ENCODE results near the gene TMIE. TPM values are rescaled to one million over a fixed set of nuclear protein-coding genes. Genes with fewer than 3 reads are reported as not detected.

Gene TMIE
- total and polyA plus RNA-seq, 4 donors, result 0.32 to 0.71 (median 0.57) TPM

DNA sequence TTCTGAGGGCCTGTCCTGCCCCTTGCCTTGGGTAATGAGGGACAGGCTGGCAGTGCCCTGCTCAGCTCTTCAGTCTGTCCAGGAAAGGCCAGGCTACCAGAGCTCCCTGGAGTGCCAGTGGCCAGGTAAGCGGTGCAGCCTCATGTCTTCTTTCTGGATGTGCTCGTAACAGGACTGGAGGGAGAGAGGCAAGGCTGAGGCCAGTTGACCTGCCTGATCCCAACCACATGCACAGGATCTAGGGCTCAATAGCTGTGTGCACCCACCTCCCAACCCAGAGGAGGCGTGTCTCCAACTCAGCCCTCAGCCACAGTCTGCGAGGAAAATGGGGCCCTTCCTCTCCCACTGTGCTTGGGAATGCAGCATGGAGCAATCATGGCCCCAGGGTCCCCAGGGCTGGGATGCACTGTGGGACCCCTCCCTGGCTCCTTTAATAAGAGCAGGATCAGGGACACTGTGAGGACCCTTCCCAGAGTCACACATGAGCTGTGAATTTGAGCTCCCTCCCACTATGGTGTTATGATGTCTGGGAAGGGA, 30.2 kb upstream of the TMIE start:
- H3K27ac ChIP-seq (ENCODE audit: low read depth in 1 of 2, low read length in 1 of 2), result no peak overlapping the region
- no peaks in the 10 kb centered on the region for H3K27me3 ChIP-seq (ENCODE audit: control insufficient read depth in 3 of 3, insufficient read depth in 3 of 3, low read length in 2 of 3)
- H3K9ac ChIP-seq (ENCODE audit: insufficient read depth in 1 of 2, low read length in 2 of 2), result no peak overlapping the region
- DNase-seq, result no peak
- H3K36me3 ChIP-seq (ENCODE audit: control insufficient read depth in 4 of 4, insufficient read depth in 4 of 4, low read length in 4 of 4), result peaks cover 0 to 37% (median 0%) of the 10 kb centered on the region in 4 donors
- 93 to 96% methylated on average over 4 of the region's 4 CpGs for WGBS, 2 donors
- peaks cover 0 to 3% (median 0%) of the 10 kb centered on the region in 5 donors for H3K4me1 ChIP-seq (ENCODE audit: control insufficient read depth in 5 of 5, insufficient read depth in 5 of 5, low read length in 5 of 5)
- TF ChIP-seq, protein P1, sequence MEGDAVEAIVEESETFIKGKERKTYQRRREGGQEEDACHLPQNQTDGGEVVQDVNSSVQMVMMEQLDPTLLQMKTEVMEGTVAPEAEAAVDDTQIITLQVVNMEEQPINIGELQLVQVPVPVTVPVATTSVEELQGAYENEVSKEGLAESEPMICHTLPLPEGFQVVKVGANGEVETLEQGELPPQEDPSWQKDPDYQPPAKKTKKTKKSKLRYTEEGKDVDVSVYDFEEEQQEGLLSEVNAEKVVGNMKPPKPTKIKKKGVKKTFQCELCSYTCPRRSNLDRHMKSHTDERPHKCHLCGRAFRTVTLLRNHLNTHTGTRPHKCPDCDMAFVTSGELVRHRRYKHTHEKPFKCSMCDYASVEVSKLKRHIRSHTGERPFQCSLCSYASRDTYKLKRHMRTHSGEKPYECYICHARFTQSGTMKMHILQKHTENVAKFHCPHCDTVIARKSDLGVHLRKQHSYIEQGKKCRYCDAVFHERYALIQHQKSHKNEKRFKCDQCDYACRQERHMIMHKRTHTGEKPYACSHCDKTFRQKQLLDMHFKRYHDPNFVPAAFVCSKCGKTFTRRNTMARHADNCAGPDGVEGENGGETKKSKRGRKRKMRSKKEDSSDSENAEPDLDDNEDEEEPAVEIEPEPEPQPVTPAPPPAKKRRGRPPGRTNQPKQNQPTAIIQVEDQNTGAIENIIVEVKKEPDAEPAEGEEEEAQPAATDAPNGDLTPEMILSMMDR (IDR thresholded peaks at IDR 0.05; ENCODE audit: control extremely low read depth, extremely low read depth), result no peak
- no peak for ATAC-seq (ENCODE audit: insufficient read depth, low FRiP score)
- no peak overlapping the region for H3K4me3 ChIP-seq
- no peaks in the 10 kb centered on the region for H3K9me3 ChIP-seq (ENCODE audit: control insufficient read depth in 4 of 4, insufficient read depth in 3 of 4, low read length in 3 of 4)

DNA sequence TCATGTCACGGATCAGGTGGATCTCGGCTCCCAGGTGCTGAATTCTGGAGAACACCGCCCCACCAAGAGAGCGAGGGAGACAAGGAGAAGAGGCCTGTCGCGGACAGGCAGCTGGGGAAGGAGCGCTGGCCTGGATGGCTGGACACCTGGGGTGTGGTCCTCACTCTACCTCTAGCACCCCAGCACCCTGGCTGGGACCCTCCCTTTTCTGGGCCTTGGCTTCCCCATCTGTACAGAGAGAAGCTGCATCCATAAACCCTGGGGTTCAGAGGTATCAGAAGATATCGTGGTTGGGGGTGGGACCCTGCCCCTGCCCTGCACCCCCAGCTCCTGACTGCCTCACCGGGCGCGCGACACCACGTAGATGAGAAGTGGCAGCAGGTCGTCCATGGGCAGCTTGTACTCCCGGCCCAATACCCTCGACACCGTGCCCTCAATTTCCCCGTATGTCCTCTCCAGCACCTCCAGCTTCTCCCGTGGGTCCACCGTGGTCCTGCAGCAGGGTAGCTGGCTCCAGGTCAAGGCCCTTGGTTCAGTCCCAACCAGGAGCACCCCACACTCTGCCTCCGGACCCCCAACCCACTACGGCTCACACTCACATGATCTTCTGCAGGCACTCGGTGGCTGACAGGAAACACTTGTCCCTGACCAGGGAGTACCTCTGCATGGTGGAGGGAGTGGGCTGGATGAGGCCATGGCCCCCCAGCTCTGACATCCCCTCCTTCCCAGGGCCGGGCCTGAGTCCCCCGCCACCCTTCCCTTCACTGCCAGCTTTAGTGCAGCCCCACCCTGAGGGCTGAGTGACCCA, 29.4 kb upstream of the TMIE start:
- Histone ChIP-seq H3K9me3 (ENCODE audit: control insufficient read depth in 4 of 4, insufficient read depth in 3 of 4, low read length in 3 of 4) (no peaks in the 10 kb centered on the region), H3K36me3 (ENCODE audit: control insufficient read depth in 4 of 4, insufficient read depth in 4 of 4, low read length in 4 of 4) (peaks cover 0 to 40% (median 0%) of the 10 kb centered on the region in 4 donors), H3K9ac (ENCODE audit: insufficient read depth in 1 of 2, low read length in 2 of 2) (no peak overlapping the region), H3K4me3 (no peak overlapping the region), H3K27me3 (ENCODE audit: control insufficient read depth in 3 of 3, insufficient read depth in 3 of 3, low read length in 2 of 3) (no peaks in the 10 kb centered on the region), H3K27ac (ENCODE audit: low read depth in 1 of 2, low read length in 1 of 2) (no peak overlapping the region), H3K4me1 (ENCODE audit: control insufficient read depth in 5 of 5, insufficient read depth in 5 of 5, low read length in 5 of 5) (no peaks in the 10 kb centered on the region)
- no peak for DNase-seq
- TF ChIP-seq, protein P1 (IDR thresholded peaks at IDR 0.05; ENCODE audit: control extremely low read depth, extremely low read depth), result no peak
- WGBS, 2 donors, result 90 to 95% methylated on average over 25 of the region's 25 CpGs
- no peak for ATAC-seq (ENCODE audit: insufficient read depth, low FRiP score)

DNA sequence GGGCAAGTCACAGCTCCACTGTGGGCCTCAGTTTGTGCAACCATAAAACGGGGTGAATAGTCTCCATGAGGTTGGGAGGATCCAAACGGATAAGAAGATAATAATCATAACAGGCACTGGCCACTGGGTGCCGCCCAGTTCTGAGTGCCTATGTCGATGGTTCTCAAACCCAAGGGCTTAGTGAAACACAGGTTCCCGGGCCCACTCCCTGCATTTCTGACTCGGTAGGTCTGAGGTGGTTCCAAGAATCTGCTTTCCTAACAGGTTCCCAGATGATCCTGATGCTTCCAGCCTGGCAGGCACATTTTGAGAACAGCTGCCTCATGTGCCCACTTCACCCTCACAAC, 28.9 kb upstream of the TMIE start:
- Histone ChIP-seq H3K36me3 (ENCODE audit: control insufficient read depth in 4 of 4, insufficient read depth in 4 of 4, low read length in 4 of 4) (peaks cover 0 to 41% (median 0%) of the 10 kb centered on the region in 4 donors), H3K9me3 (ENCODE audit: control insufficient read depth in 4 of 4, insufficient read depth in 3 of 4, low read length in 3 of 4) (no peaks in the 10 kb centered on the region), H3K4me1 (ENCODE audit: control insufficient read depth in 5 of 5, insufficient read depth in 5 of 5, low read length in 5 of 5) (peaks cover 0 to 4% (median 0%) of the 10 kb centered on the region in 5 donors), H3K27ac (ENCODE audit: low read depth in 1 of 2, low read length in 1 of 2) (no peak overlapping the region), H3K4me3 (no peak overlapping the region), H3K27me3 (ENCODE audit: control insufficient read depth in 3 of 3, insufficient read depth in 3 of 3, low read length in 2 of 3) (no peaks in the 10 kb centered on the region), H3K9ac (ENCODE audit: insufficient read depth in 1 of 2, low read length in 2 of 2) (no peak overlapping the region)
- ATAC-seq (ENCODE audit: insufficient read depth, low FRiP score) (no peak), DNase-seq (no peak)
- TF ChIP-seq, protein P1 (IDR thresholded peaks at IDR 0.05; ENCODE audit: control extremely low read depth, extremely low read depth), result no peak
- 91 to 99% methylated on average over 6 of the region's 6 CpGs for WGBS, 2 donors
